Natural killer cell (primary cell): ENCODE results near the gene AFMID. TPM values are rescaled to one million over a fixed set of nuclear protein-coding genes. Genes with fewer than 3 reads are reported as not detected.
"Not testable (repeated sequence)": the region's sequence is repeated elsewhere in the genome, so short reads cannot be mapped to it uniquely, and the experiment has no call there.

Source experiments
- ATAC-seq, 3 donors: fragments of 150-1000 bp in 2 of 3; fragments of 200-7000 bp in 1 of 3; cut with Tn5 transposase; 1 replicate in 1 of 3; 2 replicates in 2 of 3; pipeline ENCODE4 v1.10.0; 2021; ENCODE audit warnings: mild to moderate bottlenecking in 2 of 3, moderate library complexity in 2 of 3
- DNase-seq, 2 donors: peaks; one replicate each; pipeline versions ENCODE4 v3.0.0 to v3.0.0-alpha.2; 2013 to 2021; ENCODE audit warnings: mixed read lengths in 1 of 2
- H3K27ac ChIP-seq: one replicate; pipeline ENCODE4 v1.5.1; 2013; ENCODE audit warnings: mild to moderate bottlenecking, low read length
- H3K27me3 ChIP-seq: one replicate; pipeline ENCODE4 v1.6.1; 2013; ENCODE audit warnings: low read length; ENCODE audit not compliant: control insufficient read depth, insufficient read depth
- H3K36me3 ChIP-seq: one replicate; pipeline ENCODE4 v1.6.1; 2013; ENCODE audit warnings: low read length; ENCODE audit not compliant: control insufficient read depth, insufficient read depth
- H3K4me1 ChIP-seq: one replicate; pipeline ENCODE4 v1.6.1; 2013; ENCODE audit warnings: low read length; ENCODE audit not compliant: control insufficient read depth, insufficient read depth
- H3K4me3 ChIP-seq: one replicate; pipeline ENCODE4 v1.5.1; 2013; ENCODE audit warnings: low read length
- H3K9me3 ChIP-seq: one replicate; pipeline ENCODE4 v1.6.1; 2013; ENCODE audit warnings: low read length; ENCODE audit not compliant: control insufficient read depth, insufficient read depth
- H3K27ac Mint-ChIP-seq, 2 donors: one replicate each; pipeline ENCODE4 v1.8.0; 2022; ENCODE audit warnings: mild to moderate bottlenecking in 2 of 2, mixed read lengths in 2 of 2, moderate library complexity in 1 of 2
- H3K27me3 Mint-ChIP-seq, 2 donors: one replicate each; pipeline ENCODE4 v1.8.0; 2022; ENCODE audit warnings: low read depth in 2 of 2, mixed read lengths in 2 of 2
- H3K36me3 Mint-ChIP-seq: one replicate; pipeline ENCODE4 v1.8.0; 2022; ENCODE audit warnings: mixed read lengths
- H3K4me1 Mint-ChIP-seq, 2 donors: one replicate each; pipeline ENCODE4 v1.8.0; 2022; ENCODE audit warnings: mixed read lengths in 2 of 2
- H3K4me3 Mint-ChIP-seq: one replicate; pipeline ENCODE4 v1.8.0; 2022; ENCODE audit warnings: mild to moderate bottlenecking, moderate library complexity, mixed read lengths
- H3K9me3 Mint-ChIP-seq, 2 donors: one replicate each; pipeline ENCODE4 v1.8.0; 2022; ENCODE audit warnings: mixed read lengths in 2 of 2
- WGBS: methylation state at CpG from one replicate; pipeline ENCODE4 v1.1.7; 2013; ENCODE audit warnings: missing lambda C conversion rate; ENCODE audit not compliant: insufficient coverage; 5-methylcytosine and 5-hydroxymethylcytosine counted together
- intact Hi-C: fragments of 100-400 bp; cut with micrococcal nuclease; formaldehyde crosslinking; loops from one replicate; pipeline ENCODE4 v1.14.2; 2022
- total RNA-seq, 4 donors: library from RNA; stranded (reverse); fragments of 120-200 nt in 1 of 4; gene quantifications; one replicate each; pipeline versions ENCODE4 v1.2.3 to v1.2.4, GENCODE V29; 2013 to 2022
- TF ChIP-seq, protein P1 (sequence below): fragments of 200-600 bp; IDR thresholded peaks from one replicate; pipeline ENCODE4 v1.8.0; 2022; ENCODE audit warnings: antibody characterized with exemption

AFMID gene
- total RNA-seq, 3 donors from 2014 or later (not counting 1 experiment from before 2014, with no cell fraction given) = 2.2 to 4.1 (median 2.3) TPM

DNA sequence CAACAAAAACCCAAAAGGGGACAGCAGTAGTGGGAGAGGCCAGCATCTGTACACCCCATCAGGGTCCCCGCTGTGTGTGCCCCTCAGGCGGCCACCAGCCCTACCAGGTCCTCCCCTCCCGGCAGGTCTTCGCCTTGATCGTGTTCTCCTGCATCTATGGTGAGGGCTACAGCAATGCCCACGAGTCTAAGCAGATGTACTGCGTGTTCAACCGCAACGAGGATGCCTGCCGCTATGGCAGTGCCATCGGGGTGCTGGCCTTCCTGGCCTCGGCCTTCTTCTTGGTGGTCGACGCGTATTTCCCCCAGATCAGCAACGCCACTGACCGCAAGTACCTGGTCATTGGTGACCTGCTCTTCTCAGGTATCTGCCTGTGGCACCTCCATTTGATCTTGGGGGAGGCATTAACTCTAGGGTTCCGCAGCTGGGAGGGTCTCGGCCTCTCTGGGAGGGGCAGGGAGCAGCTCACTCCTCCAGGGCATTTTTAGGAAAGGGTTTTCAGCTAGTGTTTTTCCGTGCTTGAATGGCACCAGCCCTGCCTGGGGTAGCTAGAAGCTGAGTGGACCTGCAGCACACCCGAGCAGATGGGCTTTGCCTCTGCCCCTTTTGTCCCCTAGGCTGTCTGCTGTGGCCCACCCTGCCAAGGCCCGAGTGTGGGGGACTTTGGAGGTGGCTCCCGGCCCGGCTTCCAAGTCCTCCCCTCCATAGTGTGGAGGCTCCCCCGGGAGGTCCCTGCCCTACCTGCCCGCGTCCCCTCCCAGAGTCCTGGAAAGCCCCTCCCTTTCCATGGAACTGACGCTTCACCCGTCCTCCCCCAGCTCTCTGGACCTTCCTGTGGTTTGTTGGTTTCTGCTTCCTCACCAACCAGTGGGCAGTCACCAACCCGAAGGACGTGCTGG lies 16.2 kb upstream of the AFMID start:
- H3K27me3 Mint-ChIP-seq = no peaks in the 10 kb centered on the region
- intact Hi-C loops = no loop called here
- DNase-seq = peak in 1 of 2 donors; percentile 25
- peak overlapping the region; percentile 62 for H3K4me3 Mint-ChIP-seq
- Histone ChIP-seq H3K36me3 (peaks cover 10% of the 10 kb centered on the region), H3K4me1 (peaks cover 71% of the 10 kb centered on the region), H3K4me3 (no peak overlapping the region), H3K27ac (no peak overlapping the region), H3K9me3 (no peaks in the 10 kb centered on the region), H3K27me3 (no peaks in the 10 kb centered on the region)
- peaks cover 20 to 33% of the 10 kb centered on the region in 2 donors for H3K4me1 Mint-ChIP-seq
- H3K36me3 Mint-ChIP-seq = no peaks in the 10 kb centered on the region
- 80% methylated on average over 31 of the region's 31 CpGs for WGBS
- TF ChIP-seq, protein P1, sequence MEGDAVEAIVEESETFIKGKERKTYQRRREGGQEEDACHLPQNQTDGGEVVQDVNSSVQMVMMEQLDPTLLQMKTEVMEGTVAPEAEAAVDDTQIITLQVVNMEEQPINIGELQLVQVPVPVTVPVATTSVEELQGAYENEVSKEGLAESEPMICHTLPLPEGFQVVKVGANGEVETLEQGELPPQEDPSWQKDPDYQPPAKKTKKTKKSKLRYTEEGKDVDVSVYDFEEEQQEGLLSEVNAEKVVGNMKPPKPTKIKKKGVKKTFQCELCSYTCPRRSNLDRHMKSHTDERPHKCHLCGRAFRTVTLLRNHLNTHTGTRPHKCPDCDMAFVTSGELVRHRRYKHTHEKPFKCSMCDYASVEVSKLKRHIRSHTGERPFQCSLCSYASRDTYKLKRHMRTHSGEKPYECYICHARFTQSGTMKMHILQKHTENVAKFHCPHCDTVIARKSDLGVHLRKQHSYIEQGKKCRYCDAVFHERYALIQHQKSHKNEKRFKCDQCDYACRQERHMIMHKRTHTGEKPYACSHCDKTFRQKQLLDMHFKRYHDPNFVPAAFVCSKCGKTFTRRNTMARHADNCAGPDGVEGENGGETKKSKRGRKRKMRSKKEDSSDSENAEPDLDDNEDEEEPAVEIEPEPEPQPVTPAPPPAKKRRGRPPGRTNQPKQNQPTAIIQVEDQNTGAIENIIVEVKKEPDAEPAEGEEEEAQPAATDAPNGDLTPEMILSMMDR = no peak
- no peak for ATAC-seq
- H3K27ac Mint-ChIP-seq = peak overlapping the region in 1 of 2 donors; percentile 68
- no peaks in the 10 kb centered on the region for H3K9me3 Mint-ChIP-seq

DNA sequence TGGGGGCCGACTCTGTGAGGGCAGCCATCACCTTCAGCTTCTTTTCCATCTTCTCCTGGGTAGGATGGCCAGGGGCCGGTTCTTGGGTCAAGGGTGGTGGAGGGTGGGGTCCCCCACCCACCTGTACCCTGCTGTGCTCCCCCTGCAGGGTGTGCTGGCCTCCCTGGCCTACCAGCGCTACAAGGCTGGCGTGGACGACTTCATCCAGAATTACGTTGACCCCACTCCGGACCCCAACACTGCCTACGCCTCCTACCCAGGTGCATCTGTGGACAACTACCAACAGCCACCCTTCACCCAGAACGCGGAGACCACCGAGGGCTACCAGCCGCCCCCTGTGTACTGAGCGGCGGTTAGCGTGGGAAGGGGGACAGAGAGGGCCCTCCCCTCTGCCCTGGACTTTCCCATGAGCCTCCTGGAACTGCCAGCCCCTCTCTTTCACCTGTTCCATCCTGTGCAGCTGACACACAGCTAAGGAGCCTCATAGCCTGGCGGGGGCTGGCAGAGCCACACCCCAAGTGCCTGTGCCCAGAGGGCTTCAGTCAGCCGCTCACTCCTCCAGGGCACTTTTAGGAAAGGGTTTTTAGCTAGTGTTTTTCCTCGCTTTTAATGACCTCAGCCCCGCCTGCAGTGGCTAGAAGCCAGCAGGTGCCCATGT lies 15.4 kb upstream of the AFMID start:
- H3K9me3 Mint-ChIP-seq, H3K36me3 ChIP-seq, ATAC-seq, H3K27me3 Mint-ChIP-seq, H3K4me3 ChIP-seq, H3K27me3 ChIP-seq, H3K4me3 Mint-ChIP-seq, DNase-seq, intact Hi-C loops, H3K9me3 ChIP-seq, H3K36me3 Mint-ChIP-seq: not testable (repeated sequence)
- peaks cover 20 to 38% of the 10 kb centered on the region in 2 donors for H3K4me1 Mint-ChIP-seq
- Histone ChIP-seq H3K27ac (peak overlapping the region; percentile 5), H3K4me1 (peaks cover 78% of the 10 kb centered on the region)
- 86% methylated on average over 17 of the region's 19 CpGs for WGBS
- peak overlapping the region; percentile 23 to 68 for H3K27ac Mint-ChIP-seq

DNA sequence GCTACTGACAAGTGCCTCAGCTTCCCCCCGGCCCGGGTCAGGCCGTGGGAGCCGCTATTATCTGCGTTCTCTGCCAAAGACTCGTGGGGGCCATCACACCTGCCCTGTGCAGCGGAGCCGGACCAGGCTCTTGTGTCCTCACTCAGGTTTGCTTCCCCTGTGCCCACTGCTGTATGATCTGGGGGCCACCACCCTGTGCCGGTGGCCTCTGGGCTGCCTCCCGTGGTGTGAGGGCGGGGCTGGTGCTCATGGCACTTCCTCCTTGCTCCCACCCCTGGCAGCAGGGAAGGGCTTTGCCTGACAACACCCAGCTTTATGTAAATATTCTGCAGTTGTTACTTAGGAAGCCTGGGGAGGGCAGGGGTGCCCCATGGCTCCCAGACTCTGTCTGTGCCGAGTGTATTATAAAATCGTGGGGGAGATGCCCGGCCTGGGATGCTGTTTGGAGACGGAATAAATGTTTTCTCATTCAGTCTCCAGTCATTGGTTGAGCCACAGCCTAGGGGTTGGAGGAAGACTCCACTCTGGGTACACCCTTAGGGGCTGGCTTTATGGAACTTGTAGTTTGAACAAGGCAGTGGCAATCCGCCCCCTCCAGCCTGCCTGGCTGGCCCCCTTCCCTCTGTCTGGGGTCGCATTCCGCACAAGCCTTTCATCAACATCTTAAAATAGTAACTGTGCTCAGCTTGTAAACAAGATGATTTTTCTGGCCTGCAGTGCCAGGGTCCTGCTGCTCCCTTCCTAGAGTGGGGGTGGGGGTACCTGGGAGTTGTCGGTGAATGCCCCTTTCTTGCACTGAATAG lies 14.7 kb upstream of the AFMID start:
- DNase-seq (no peak), ATAC-seq (no peak)
- intact Hi-C loops = no loop called here
- no peaks in the 10 kb centered on the region for H3K9me3 Mint-ChIP-seq
- no peaks in the 10 kb centered on the region for H3K27me3 Mint-ChIP-seq
- no peak overlapping the region for H3K4me3 Mint-ChIP-seq
- peak overlapping the region; percentile 60 to 68 for H3K27ac Mint-ChIP-seq
- H3K4me1 ChIP-seq = peaks cover 80% of the 10 kb centered on the region
- H3K4me1 Mint-ChIP-seq = peaks cover 20 to 38% of the 10 kb centered on the region in 2 donors
- peaks cover 10% of the 10 kb centered on the region for H3K36me3 ChIP-seq
- no peaks in the 10 kb centered on the region for H3K27me3 ChIP-seq
- no peaks in the 10 kb centered on the region for H3K36me3 Mint-ChIP-seq
- no peaks in the 10 kb centered on the region for H3K9me3 ChIP-seq
- TF ChIP-seq, protein P1 = no peak
- peak overlapping the region; percentile 66 for H3K27ac ChIP-seq
- 59% methylated on average over 19 of the region's 19 CpGs for WGBS
- no peak overlapping the region for H3K4me3 ChIP-seq
